Activated CD4-positive, CD25-positive, alpha-beta regulatory T cell treated with anti-CD3 and anti-CD28 coated beads, Interleukin-2, amount 50 U/mL, for 16 hours (primary cell): ENCODE results near the gene CTPS1.

ENCODE experiments used
- DNase-seq: peaks from one replicate; pipeline ENCODE4 v3.0.0-alpha.2; 2020; ENCODE audit warnings: low read depth, low spot score

CTPS1 gene

GRCh38 chr1:40969445-40969844 lies 10.1 kb upstream of the CTPS1 start:
- no peak for DNase-seq

- DNase-seq, result no peak
Observed at GRCh38 chr1:40971966-40972365, 7.5 kb upstream of the CTPS1 start.

GRCh38 chr1:40973912-40974311 lies 5.6 kb upstream of the CTPS1 start:
- DNase-seq, result no peak

- no peak for DNase-seq
Observed at GRCh38 chr1:40974945-40975344, 4.6 kb upstream of the CTPS1 start.

GRCh38 chr1:40976952-40977690 lies 2.4 kb upstream of the CTPS1 start:
- DNase-seq, result no peak

GRCh38 chr1:40977716-40978115 lies 1.8 kb upstream of the CTPS1 start:
- no peak for DNase-seq

- no peak for DNase-seq
Observed at GRCh38 chr1:40978886-40979240, 633 bp upstream of the CTPS1 start.

GRCh38 chr1:40980068-40980452 lies 564 bp downstream of the CTPS1 start:
- DNase-seq, result no peak

- peak; percentile 17 for DNase-seq
Observed at GRCh38 chr1:40980453-40981121, 1.1 kb downstream of the CTPS1 start.

GRCh38 chr1:40981691-40982448 lies 2.4 kb downstream of the CTPS1 start:
- no peak for DNase-seq

- no peak for DNase-seq
Observed at GRCh38 chr1:40982721-40983120, 3.2 kb downstream of the CTPS1 start.

- DNase-seq, result no peak
Observed at GRCh38 chr1:40983286-40983685, 3.8 kb downstream of the CTPS1 start.

GRCh38 chr1:40984066-40984465 lies 4.6 kb downstream of the CTPS1 start:
- no peak for DNase-seq

- DNase-seq, result no peak
Observed at GRCh38 chr1:40984531-40984930, 5.0 kb downstream of the CTPS1 start.

- no peak for DNase-seq
Observed at GRCh38 chr1:40985161-40985560, 5.7 kb downstream of the CTPS1 start.

GRCh38 chr1:40985875-40986274 lies 6.4 kb downstream of the CTPS1 start:
- no peak for DNase-seq

GRCh38 chr1:40986328-40986783 lies 6.9 kb downstream of the CTPS1 start:
- DNase-seq, result no peak

GRCh38 chr1:40986956-40987355 lies 7.5 kb downstream of the CTPS1 start:
- DNase-seq, result no peak

GRCh38 chr1:40987439-40988276 lies 8.2 kb downstream of the CTPS1 start:
- DNase-seq, result no peak

GRCh38 chr1:40988280-40988679 lies 8.8 kb downstream of the CTPS1 start:
- no peak for DNase-seq

- DNase-seq, result no peak
Observed at GRCh38 chr1:40989066-40989465, 9.6 kb downstream of the CTPS1 start.

GRCh38 chr1:40997096-40997495 lies 17.6 kb downstream of the CTPS1 start:
- DNase-seq, result no peak
